ENCODE results near the gene CEP192. TPM values are rescaled to one million over a fixed set of nuclear protein-coding genes. Genes with fewer than 3 reads are reported as not detected.
"Not testable (repeated sequence)": the region's sequence is repeated elsewhere in the genome, so short reads cannot be mapped to it uniquely, and the experiment has no call there.

The CEP192 gene
- total and polyA plus RNA-seq, 7 donors: 3.1 to 12.3 (median 5.2) TPM

DNA sequence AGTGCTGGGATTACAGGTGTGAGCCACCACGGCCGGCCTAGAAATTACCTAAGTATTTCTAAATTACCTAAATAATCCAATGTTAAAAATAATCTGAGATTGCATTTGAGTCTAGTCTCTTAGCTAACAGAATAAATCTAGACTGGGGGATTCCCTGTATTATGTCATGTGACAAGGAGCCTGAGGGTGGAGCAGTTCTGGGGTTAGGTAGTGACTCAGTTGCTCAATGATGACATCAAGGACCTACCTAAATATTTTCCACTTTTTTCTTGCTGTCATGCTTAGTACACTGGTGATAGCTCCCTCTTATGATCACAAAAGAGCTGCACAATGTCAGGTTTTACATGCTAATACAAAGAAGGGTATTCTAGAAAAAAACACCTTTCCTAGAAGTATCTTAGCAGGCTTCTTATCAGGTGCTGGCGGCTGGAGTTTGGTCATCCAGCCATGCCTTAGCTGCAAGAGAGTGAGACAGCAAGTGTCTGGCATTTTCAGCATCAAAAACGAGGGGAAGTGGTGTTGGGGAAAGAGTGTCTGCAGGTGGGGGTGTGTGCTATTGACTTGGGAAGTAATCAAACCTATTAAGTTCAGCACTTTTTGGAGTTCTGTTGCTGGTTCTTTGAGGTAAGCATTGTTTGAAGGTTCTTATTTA, 17.5 kb upstream of the CEP192 start:
- TF ChIP-seq, protein P1, sequence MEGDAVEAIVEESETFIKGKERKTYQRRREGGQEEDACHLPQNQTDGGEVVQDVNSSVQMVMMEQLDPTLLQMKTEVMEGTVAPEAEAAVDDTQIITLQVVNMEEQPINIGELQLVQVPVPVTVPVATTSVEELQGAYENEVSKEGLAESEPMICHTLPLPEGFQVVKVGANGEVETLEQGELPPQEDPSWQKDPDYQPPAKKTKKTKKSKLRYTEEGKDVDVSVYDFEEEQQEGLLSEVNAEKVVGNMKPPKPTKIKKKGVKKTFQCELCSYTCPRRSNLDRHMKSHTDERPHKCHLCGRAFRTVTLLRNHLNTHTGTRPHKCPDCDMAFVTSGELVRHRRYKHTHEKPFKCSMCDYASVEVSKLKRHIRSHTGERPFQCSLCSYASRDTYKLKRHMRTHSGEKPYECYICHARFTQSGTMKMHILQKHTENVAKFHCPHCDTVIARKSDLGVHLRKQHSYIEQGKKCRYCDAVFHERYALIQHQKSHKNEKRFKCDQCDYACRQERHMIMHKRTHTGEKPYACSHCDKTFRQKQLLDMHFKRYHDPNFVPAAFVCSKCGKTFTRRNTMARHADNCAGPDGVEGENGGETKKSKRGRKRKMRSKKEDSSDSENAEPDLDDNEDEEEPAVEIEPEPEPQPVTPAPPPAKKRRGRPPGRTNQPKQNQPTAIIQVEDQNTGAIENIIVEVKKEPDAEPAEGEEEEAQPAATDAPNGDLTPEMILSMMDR (IDR thresholded peaks at IDR 0.05): no peak
- no peaks in the 10 kb centered on the region for H3K9me3 ChIP-seq
- 82 to 94% (median 90%) methylated on average over 4 of the region's 4 CpGs for WGBS, 3 donors
- H3K4me3 ChIP-seq: no peak overlapping the region
- DNase-seq: no peak
- no peak overlapping the region for H3K27ac ChIP-seq
- H3K36me3 ChIP-seq (ENCODE audit: insufficient read depth in 1 of 2, low read depth in 1 of 2): peaks cover 4 to 82% of the 10 kb centered on the region in 2 donors
- H3K27me3 ChIP-seq (ENCODE audit: insufficient read depth in 3 of 3, low read length in 2 of 3): no peaks in the 10 kb centered on the region
- intact Hi-C loops (cut with DNase I): no loop called here
- no peaks in the 10 kb centered on the region for H3K4me1 ChIP-seq
- no peak for ATAC-seq

DNA sequence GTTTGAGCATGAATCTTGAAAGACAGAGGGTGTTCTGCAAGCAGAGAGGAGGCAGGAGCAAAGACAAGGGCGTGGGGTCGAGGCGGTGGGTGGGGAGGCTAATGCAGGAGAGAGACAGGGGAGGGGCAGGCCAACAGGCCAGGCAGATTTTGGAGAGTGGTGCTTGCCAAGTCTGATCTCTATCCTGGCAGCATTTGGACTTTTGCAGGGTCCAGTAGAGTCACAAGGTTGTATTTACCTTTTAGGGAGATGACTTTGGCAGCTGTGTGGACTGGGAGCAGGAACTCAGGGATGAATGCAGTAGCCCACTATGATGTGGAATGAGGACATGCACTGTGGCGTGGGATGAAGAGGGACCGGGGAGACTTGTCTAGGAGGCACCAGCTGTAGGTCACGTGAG, 15.7 kb upstream of the CEP192 start:
- Histone ChIP-seq H3K36me3 (ENCODE audit: insufficient read depth in 1 of 2, low read depth in 1 of 2) (peaks cover 4 to 75% of the 10 kb centered on the region in 2 donors), H3K4me3 (no peak overlapping the region), H3K9me3 (no peaks in the 10 kb centered on the region), H3K27me3 (ENCODE audit: insufficient read depth in 3 of 3, low read length in 2 of 3) (no peaks in the 10 kb centered on the region), H3K4me1 (no peaks in the 10 kb centered on the region), H3K27ac (no peak overlapping the region)
- no peak for DNase-seq
- intact Hi-C loops (cut with DNase I): no loop called here
- 96 to 99% (median 96%) methylated on average over 6 of the region's 6 CpGs for WGBS, 3 donors
- TF ChIP-seq, protein P1 (IDR thresholded peaks at IDR 0.05): no peak
- no peak for ATAC-seq

DNA sequence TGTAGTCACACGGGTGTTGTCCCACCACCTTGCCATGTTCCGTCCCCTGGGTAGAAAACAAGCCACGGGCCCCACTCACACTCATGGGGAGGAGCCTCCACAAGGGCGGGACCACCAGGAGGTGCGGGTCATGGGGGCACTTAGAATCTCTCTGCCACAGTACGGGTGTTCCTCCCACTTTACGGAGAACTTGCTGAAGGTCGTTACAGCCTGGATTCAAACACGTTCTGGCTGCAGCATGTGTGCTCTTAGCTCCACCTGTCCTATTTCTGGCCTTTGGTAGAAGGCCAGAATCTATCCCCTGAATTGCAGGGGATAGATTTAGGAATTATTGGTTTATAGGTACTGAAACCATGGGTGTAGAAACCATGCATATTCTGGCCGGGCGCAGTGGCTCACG, 14.9 kb upstream of the CEP192 start:
- Histone ChIP-seq H3K27me3 (ENCODE audit: insufficient read depth in 3 of 3, low read length in 2 of 3) (no peaks in the 10 kb centered on the region), H3K36me3 (ENCODE audit: insufficient read depth in 1 of 2, low read depth in 1 of 2) (peaks cover 4 to 68% of the 10 kb centered on the region in 2 donors), H3K4me1 (no peaks in the 10 kb centered on the region), H3K9me3 (no peaks in the 10 kb centered on the region), H3K27ac (no peak overlapping the region), H3K4me3 (no peak overlapping the region)
- DNase-seq (no peak), ATAC-seq (no peak)
- WGBS, 3 donors: 65 to 81% (median 80%) methylated on average over 12 of the region's 12 CpGs
- TF ChIP-seq, protein P1 (IDR thresholded peaks at IDR 0.05): no peak
- intact Hi-C loops (cut with DNase I): no loop called here

DNA sequence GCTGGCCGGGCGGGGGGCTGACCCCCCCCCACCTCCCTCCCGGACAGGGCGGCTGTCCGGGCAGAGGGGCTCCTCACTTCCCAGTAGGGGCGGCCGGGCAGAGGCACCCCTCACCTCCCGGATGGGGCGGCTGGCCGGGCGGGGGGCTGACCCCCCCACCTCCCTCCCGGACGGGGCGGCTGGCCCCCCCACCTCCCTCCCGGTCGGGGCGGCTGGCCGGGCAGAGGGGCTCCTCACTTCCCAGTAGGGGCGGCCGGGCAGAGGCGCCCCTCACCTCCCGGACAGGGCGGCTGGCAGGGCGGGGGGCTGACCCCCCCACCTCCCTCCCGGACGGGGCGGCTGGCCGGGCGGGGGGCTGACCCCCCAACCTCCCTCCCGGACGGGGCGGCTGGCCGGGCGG, 11.1 kb upstream of the CEP192 start:
- H3K4me3 ChIP-seq; intact Hi-C loops (cut with DNase I); H3K27ac ChIP-seq; H3K9me3 ChIP-seq; H3K27me3 ChIP-seq (ENCODE audit: insufficient read depth in 3 of 3, low read length in 2 of 3); DNase-seq; ATAC-seq; H3K4me1 ChIP-seq: not testable (repeated sequence)
- peaks cover 5 to 63% of the 10 kb centered on the region in 2 donors for H3K36me3 ChIP-seq (ENCODE audit: insufficient read depth in 1 of 2, low read depth in 1 of 2)
- WGBS, 3 donors: 93% methylated on average over 19 of the region's 34 CpGs; no CpG with 5 or more reads in 2 of the 3 donors

DNA sequence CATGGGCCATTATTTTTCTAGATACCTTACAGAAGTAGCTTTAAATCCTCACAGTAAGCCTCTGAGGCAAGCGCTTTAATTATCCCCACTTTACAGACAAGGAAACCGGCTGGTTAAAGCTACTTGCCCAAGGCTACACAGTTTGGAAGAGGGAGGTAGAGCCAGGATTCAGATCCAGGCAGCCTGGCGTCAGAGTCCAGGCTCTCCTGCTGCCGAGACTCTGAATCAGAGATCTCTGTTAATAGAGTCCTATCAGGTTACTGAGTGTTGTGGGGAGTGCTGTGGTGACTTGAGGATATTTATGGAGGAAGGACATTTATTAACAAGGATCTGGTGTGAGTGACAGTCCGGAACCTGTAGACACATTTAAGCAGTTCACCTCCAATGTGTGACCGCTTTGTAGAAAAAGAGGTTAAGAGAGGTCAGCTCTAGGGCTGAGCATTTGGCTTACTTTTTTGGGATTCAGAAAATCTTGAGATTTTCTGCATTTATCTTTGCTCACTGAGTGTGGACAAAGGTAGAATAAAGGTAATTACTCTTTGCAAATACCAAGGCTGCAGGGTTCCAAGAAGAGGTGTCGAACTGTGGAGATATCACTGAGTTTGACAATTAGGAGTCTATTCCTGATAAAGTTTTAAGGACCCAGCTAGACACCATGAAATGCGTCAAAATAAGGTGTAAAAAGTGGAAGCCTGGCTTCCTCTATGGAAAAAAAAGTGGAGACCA, 1.6 kb upstream of the CEP192 start:
- TF ChIP-seq, protein P1 (IDR thresholded peaks at IDR 0.05): no peak
- DNase-seq (peak in 1 of 2 donors; percentile 58), ATAC-seq (peak; percentile 29 to 58 (median 43))
- WGBS, 3 donors: 60 to 73% (median 61%) methylated on average over 8 of the region's 8 CpGs
- Histone ChIP-seq H3K9me3 (no peaks in the 10 kb centered on the region), H3K27me3 (ENCODE audit: insufficient read depth in 3 of 3, low read length in 2 of 3) (no peaks in the 10 kb centered on the region), H3K27ac (peak overlapping the region; percentile 51), H3K4me1 (peaks cover 34% of the 10 kb centered on the region), H3K4me3 (no peak overlapping the region), H3K36me3 (ENCODE audit: insufficient read depth in 1 of 2, low read depth in 1 of 2) (peaks cover 0 to 23% of the 10 kb centered on the region in 2 donors)
- intact Hi-C loops (cut with DNase I): no loop called here

Data from psoas muscle (tissue), 8 donors.